Measurements from ENCODE around the gene ALKBH3.

DNA sequence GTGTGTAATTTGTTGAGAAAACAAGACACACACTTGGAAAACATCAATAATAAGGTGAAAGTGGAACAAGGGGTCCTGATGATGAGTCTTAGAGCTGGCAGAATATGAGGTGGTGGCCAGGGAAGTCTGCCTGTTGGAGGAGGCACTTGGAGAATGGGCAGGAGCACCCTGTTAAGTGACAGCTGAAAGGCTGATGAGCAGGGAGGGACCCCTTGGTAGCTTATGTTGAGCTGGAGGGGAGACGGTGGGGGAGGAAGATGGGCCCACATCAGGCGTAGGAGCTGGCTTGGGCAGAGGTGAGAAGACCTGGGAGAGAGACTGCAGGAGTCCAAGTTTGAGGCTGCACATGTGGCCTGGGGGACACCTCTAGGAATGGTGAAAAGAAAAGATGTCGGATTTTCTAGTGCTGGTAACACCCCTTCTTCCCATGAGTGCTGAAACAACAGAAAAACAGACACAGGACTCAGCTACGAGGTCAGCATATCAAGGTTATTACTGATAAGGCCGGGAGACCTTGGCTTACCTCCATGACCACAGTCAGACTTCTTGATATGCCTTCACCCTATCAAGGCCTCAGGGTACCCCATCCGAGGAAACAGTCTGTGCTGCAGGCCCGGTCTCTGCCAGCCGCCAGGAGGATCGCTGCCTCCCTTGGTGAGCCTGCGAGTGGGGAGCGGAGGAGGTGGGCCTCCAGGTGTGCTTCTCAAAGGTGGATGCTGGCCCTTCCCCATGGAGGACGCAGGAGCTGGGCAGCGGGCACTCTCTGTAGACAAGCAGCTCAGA is 47.5 kb downstream of the ALKBH3 start:
- TF ChIP-seq POLR2A (IDR thresholded peaks at IDR 0.05) (no peak), POLR2AphosphoS5 (IDR thresholded peaks at IDR 0.05) (no peak)
- TF ChIP-seq, protein P1, sequence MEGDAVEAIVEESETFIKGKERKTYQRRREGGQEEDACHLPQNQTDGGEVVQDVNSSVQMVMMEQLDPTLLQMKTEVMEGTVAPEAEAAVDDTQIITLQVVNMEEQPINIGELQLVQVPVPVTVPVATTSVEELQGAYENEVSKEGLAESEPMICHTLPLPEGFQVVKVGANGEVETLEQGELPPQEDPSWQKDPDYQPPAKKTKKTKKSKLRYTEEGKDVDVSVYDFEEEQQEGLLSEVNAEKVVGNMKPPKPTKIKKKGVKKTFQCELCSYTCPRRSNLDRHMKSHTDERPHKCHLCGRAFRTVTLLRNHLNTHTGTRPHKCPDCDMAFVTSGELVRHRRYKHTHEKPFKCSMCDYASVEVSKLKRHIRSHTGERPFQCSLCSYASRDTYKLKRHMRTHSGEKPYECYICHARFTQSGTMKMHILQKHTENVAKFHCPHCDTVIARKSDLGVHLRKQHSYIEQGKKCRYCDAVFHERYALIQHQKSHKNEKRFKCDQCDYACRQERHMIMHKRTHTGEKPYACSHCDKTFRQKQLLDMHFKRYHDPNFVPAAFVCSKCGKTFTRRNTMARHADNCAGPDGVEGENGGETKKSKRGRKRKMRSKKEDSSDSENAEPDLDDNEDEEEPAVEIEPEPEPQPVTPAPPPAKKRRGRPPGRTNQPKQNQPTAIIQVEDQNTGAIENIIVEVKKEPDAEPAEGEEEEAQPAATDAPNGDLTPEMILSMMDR (IDR thresholded peaks at IDR 0.05) = no peak

Data from upper lobe of left lung (tissue), 4 donors.